Mesendoderm (in vitro differentiated cells): ENCODE results near the gene CARD19.

ENCODE experiments used
- DNase-seq: peaks from one replicate; pipeline ENCODE4 v3.0.0; 2013
- H2AK5ac ChIP-seq: 2 replicates; pipeline ENCODE4 v1.6.1; 2013; ENCODE audit warnings: low read length, inconsistent platforms
- H2BK120ac ChIP-seq: 2 replicates; pipeline ENCODE4 v1.6.1; 2013; ENCODE audit warnings: low read depth, mild to moderate bottlenecking, low read length, moderate library complexity, mixed read lengths
- H2BK15ac ChIP-seq: replicated peaks from 2 replicates; pipeline ENCODE4 v1.6.1; 2013; ENCODE audit warnings: low read depth, mild to moderate bottlenecking, moderate library complexity
- H2BK5ac ChIP-seq: 2 replicates; pipeline ENCODE4 v1.6.1; 2013; ENCODE audit warnings: low read length, inconsistent platforms
- H3K18ac ChIP-seq: 2 replicates; pipeline ENCODE4 v1.6.1; 2013; ENCODE audit warnings: mild to moderate bottlenecking, low read length, mixed read lengths
- H3K23ac ChIP-seq: one replicate; pipeline ENCODE4 v1.6.1; 2013; ENCODE audit warnings: low read length
- H3K27ac ChIP-seq: 2 replicates; pipeline ENCODE4 v1.5.1; 2013; ENCODE audit warnings: low read depth, mild to moderate bottlenecking, inconsistent platforms, low read length, moderate library complexity
- H3K27me3 ChIP-seq: 2 replicates; pipeline ENCODE4 v1.6.1; 2013; ENCODE audit warnings: low read length, control low read depth, mild to moderate bottlenecking, inconsistent platforms; ENCODE audit not compliant: insufficient read depth, poor library complexity
- H3K36me3 ChIP-seq: 2 replicates; pipeline ENCODE4 v1.6.1; 2013; ENCODE audit warnings: low read length, inconsistent platforms; ENCODE audit not compliant: control insufficient read depth, insufficient read depth
- H3K4ac ChIP-seq: one replicate; pipeline ENCODE4 v1.6.1; 2013; ENCODE audit warnings: low read depth, mild to moderate bottlenecking, low read length, moderate library complexity
- H3K4me1 ChIP-seq: 2 replicates; pipeline ENCODE4 v1.6.1; 2013; ENCODE audit warnings: low read depth, low read length, inconsistent platforms; ENCODE audit not compliant: control insufficient read depth
- H3K4me2 ChIP-seq: 2 replicates; pipeline ENCODE4 v1.6.1; 2013; ENCODE audit warnings: low read length
- H3K4me3 ChIP-seq: 2 replicates; pipeline ENCODE4 v1.5.1; 2013; ENCODE audit warnings: mild to moderate bottlenecking, low read length
- H3K56ac ChIP-seq: one replicate; pipeline ENCODE4 v1.6.1; 2013; ENCODE audit warnings: low read length
- H3K79me1 ChIP-seq: 2 replicates; pipeline ENCODE4 v1.6.1; 2013; ENCODE audit warnings: low read length, inconsistent platforms
- H3K79me2 ChIP-seq: 2 replicates; pipeline ENCODE4 v1.6.1; 2013; ENCODE audit warnings: mild to moderate bottlenecking, low read length; ENCODE audit not compliant: control insufficient read depth, insufficient read depth
- H3K9ac ChIP-seq: 2 replicates; pipeline ENCODE4 v1.6.1; 2013; ENCODE audit warnings: low read length, inconsistent platforms
- H4K5ac ChIP-seq: one replicate; pipeline ENCODE4 v1.6.1; 2013; ENCODE audit warnings: low read length
- H4K8ac ChIP-seq: one replicate; pipeline ENCODE4 v1.6.1; 2013; ENCODE audit warnings: low read depth, mild to moderate bottlenecking, control low read depth, low read length, moderate library complexity
- WGBS: extraction: QIAGEN DNeasy Blood & Tissue Kit; methylation state at CpG from one replicate; pipeline ENCODE4 v1.1.7; 2013; ENCODE audit warnings: low lambda C conversion rate, missing lambda C conversion rate; ENCODE audit not compliant: insufficient coverage; ENCODE audit errors: extremely low coverage; 5-methylcytosine and 5-hydroxymethylcytosine counted together

Gene CARD19

GRCh38 chr9:93079371-93079770, 16.6 kb upstream of the CARD19 start:
- no peak overlapping the region for H3K27ac ChIP-seq
- no peak overlapping the region for H3K56ac ChIP-seq
- H3K4me3 ChIP-seq = no peak overlapping the region
- H3K9ac ChIP-seq = no peak overlapping the region
- no peaks in the 10 kb centered on the region for H3K79me2 ChIP-seq
- no peak overlapping the region for H3K4ac ChIP-seq
- no peak overlapping the region for H4K5ac ChIP-seq
- no CpG with 5 or more reads among the region's 13 CpGs for WGBS
- H2AK5ac ChIP-seq = no peak overlapping the region
- H3K4me1 ChIP-seq = no peaks in the 10 kb centered on the region
- no peak overlapping the region for H2BK5ac ChIP-seq
- H2BK120ac ChIP-seq = no peak overlapping the region
- no peak overlapping the region for H2BK15ac ChIP-seq
- H4K8ac ChIP-seq = no peak overlapping the region
- H3K36me3 ChIP-seq = no peaks in the 10 kb centered on the region
- no peaks in the 10 kb centered on the region for H3K79me1 ChIP-seq
- DNase-seq = no peak
- no peak overlapping the region for H3K4me2 ChIP-seq
- no peaks in the 10 kb centered on the region for H3K27me3 ChIP-seq
- no peak overlapping the region for H3K18ac ChIP-seq
- no peak overlapping the region for H3K23ac ChIP-seq

GRCh38 chr9:93080406-93080805, 15.6 kb upstream of the CARD19 start:
- H2BK5ac ChIP-seq = no peak overlapping the region
- no peak overlapping the region for H4K5ac ChIP-seq
- H3K27me3 ChIP-seq = no peaks in the 10 kb centered on the region
- H2AK5ac ChIP-seq = no peak overlapping the region
- H3K79me2 ChIP-seq = no peaks in the 10 kb centered on the region
- H3K56ac ChIP-seq = no peak overlapping the region
- H4K8ac ChIP-seq = no peak overlapping the region
- H2BK120ac ChIP-seq = no peak overlapping the region
- no peak overlapping the region for H3K4me2 ChIP-seq
- H3K27ac ChIP-seq = no peak overlapping the region
- no peaks in the 10 kb centered on the region for H3K79me1 ChIP-seq
- no peaks in the 10 kb centered on the region for H3K36me3 ChIP-seq
- H3K4me3 ChIP-seq = no peak overlapping the region
- H3K9ac ChIP-seq = no peak overlapping the region
- no peak for DNase-seq
- H3K4me1 ChIP-seq = no peaks in the 10 kb centered on the region
- H3K4ac ChIP-seq = no peak overlapping the region
- H3K18ac ChIP-seq = no peak overlapping the region
- WGBS = no CpG with 5 or more reads among the region's 9 CpGs
- no peak overlapping the region for H2BK15ac ChIP-seq
- no peak overlapping the region for H3K23ac ChIP-seq

GRCh38 chr9:93081081-93081529, 14.9 kb upstream of the CARD19 start:
- WGBS = no CpG with 5 or more reads among the region's 10 CpGs
- no peak overlapping the region for H3K4me2 ChIP-seq
- no peak overlapping the region for H3K56ac ChIP-seq
- no peaks in the 10 kb centered on the region for H3K79me2 ChIP-seq
- no peak overlapping the region for H3K23ac ChIP-seq
- H3K9ac ChIP-seq = no peak overlapping the region
- H3K27me3 ChIP-seq = no peaks in the 10 kb centered on the region
- H3K4ac ChIP-seq = no peak overlapping the region
- no peak overlapping the region for H2BK15ac ChIP-seq
- H2BK120ac ChIP-seq = no peak overlapping the region
- H4K5ac ChIP-seq = no peak overlapping the region
- no peak overlapping the region for H3K27ac ChIP-seq
- no peak overlapping the region for H3K4me3 ChIP-seq
- no peak overlapping the region for H2AK5ac ChIP-seq
- no peak overlapping the region for H2BK5ac ChIP-seq
- H4K8ac ChIP-seq = no peak overlapping the region
- no peak for DNase-seq
- no peaks in the 10 kb centered on the region for H3K4me1 ChIP-seq
- no peak overlapping the region for H3K18ac ChIP-seq
- no peaks in the 10 kb centered on the region for H3K79me1 ChIP-seq
- H3K36me3 ChIP-seq = no peaks in the 10 kb centered on the region

GRCh38 chr9:93081931-93082330, 14.1 kb upstream of the CARD19 start:
- Histone ChIP-seq H3K27ac (no peak overlapping the region), H3K79me1 (no peaks in the 10 kb centered on the region), H3K36me3 (no peaks in the 10 kb centered on the region), H3K4me1 (no peaks in the 10 kb centered on the region), H3K9ac (no peak overlapping the region), H3K79me2 (no peaks in the 10 kb centered on the region), H3K18ac (no peak overlapping the region), H3K4me2 (no peak overlapping the region), H3K4me3 (no peak overlapping the region), H2BK15ac (no peak overlapping the region), H3K4ac (no peak overlapping the region), H4K5ac (no peak overlapping the region), H3K27me3 (no peaks in the 10 kb centered on the region), H2AK5ac (no peak overlapping the region), H3K23ac (no peak overlapping the region), H2BK5ac (no peak overlapping the region), H3K56ac (no peak overlapping the region), H2BK120ac (no peak overlapping the region), H4K8ac (no peak overlapping the region)
- no CpG with 5 or more reads among the region's 3 CpGs for WGBS
- DNase-seq = no peak

- H3K4me1 ChIP-seq = no peaks in the 10 kb centered on the region
- no peaks in the 10 kb centered on the region for H3K27me3 ChIP-seq
- no peak for DNase-seq
Observed at GRCh38 chr9:93082841-93083411, 13.1 kb upstream of the CARD19 start.

More at GRCh38 chr9:93082841-93083411, 13.1 kb upstream of the CARD19 start:
- Histone ChIP-seq H3K79me1 (no peaks in the 10 kb centered on the region), H2AK5ac (no peak overlapping the region), H3K36me3 (no peaks in the 10 kb centered on the region), H2BK120ac (no peak overlapping the region), H3K4me3 (no peak overlapping the region), H3K56ac (peak overlapping the region; percentile 25), H4K5ac (no peak overlapping the region), H3K18ac (no peak overlapping the region), H2BK5ac (no peak overlapping the region), H4K8ac (no peak overlapping the region), H3K4me2 (no peak overlapping the region), H3K27ac (no peak overlapping the region), H3K79me2 (no peaks in the 10 kb centered on the region), H2BK15ac (no peak overlapping the region), H3K4ac (no peak overlapping the region), H3K23ac (no peak overlapping the region), H3K9ac (no peak overlapping the region)
- WGBS = no CpG with 5 or more reads among the region's 18 CpGs
